GM23338 (cell line): Measurements from ENCODE around the gene DAND5.

Source experiments
- CTCF ChIP-seq, 2 experiments: fragments of 200-600 bp in 1 of 2; sonication (generic) in 1 of 2; conservative IDR thresholded peaks; 2 replicates each; pipeline versions ENCODE4 v1.5.1 to v1.6.1; 2016 to 2017; ENCODE audit warnings: antibody characterized with exemption in 2 of 2, low read depth in 2 of 2, mild to moderate bottlenecking in 2 of 2, moderate library complexity in 1 of 2
- EZH2phosphoT487 ChIP-seq: fragments of 200-600 bp; sonication (generic); IDR thresholded peaks from one replicate; pipeline ENCODE4 v1.8.1; 2018; ENCODE audit warnings: antibody characterized with exemption; ENCODE audit not compliant: unreplicated experiment

DNA sequence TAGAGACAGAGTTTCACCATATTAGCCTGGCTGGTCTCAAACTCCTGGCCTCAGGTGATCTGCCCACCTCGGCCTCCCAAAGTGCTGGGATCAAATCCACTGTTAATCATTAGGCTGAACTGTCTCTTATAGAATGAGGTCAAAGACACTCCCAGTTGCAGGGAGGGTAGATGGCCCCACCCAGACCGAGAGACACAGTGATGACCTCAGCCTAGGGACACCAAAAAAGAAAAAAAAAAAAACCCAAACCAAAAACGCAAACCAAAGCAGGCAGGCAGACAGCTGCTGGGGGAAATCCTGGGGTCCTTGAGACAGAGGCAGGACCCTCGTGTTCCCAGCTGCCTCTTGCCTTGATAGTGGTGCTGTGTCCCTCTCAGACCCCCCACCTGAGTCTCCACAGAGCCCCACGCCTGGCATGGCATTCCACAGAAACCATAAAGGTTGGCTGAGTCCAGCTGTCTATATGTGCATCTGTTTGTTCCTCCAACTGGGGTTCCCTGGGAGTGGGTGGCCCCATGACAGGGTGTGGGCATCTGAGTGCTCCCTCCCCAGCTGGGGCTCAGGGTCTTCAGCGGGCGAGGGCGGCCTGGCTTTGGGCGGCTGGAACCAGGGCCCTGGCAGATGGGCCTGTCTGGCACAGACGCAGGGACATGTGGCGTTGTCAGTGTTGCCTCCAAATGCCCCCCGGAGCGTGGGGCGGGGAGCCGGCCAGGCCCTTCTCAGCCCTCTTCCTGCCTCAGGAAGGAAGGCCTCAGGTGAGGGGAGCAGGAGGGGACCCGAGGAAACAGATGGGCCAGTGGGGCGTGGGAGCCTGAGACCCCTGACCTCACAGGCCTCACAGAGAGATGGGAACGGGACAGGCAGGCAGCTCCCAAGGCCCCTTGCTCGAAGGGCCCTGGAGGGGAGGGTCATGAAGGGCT lies 5.2 kb downstream of the DAND5 start:
- TF ChIP-seq EZH2phosphoT487 = no peak
- TF ChIP-seq CTCF (conservative IDR thresholded peaks at IDR 0.05; ENCODE audit: low read depth in 2 of 2) = no peak
